IMR-90 (cell line): Measurements from ENCODE around the gene GRAMD2A. TPM values are rescaled to one million over a fixed set of nuclear protein-coding genes. Genes with fewer than 3 reads are reported as not detected.

Experiments used
- ATAC-seq: fragments of 200-7000 bp; cut with Tn5 transposase; 2 replicates; pipeline ENCODE4 v1.9.1; 2020; ENCODE audit warnings: low read depth, mild to moderate bottlenecking, moderate library complexity
- BruUV-seq: library from RNA; stranded (reverse); fragments of 400-500 nt; replicated peaks from 2 replicates; lab custom pipeline; 2021; lab: Mats Ljungman, UMichigan
- CTCF ChIA-PET: fragments of 300-600 bp; formaldehyde crosslinking; extraction: SDS; loops from one replicate; lab custom pipeline; 2021; ENCODE audit warnings: antibody characterized with exemption; lab: Yijun Ruan, JAX
- POLR2A ChIA-PET: fragments of 300-600 bp; sonication (Branson Sonifier 250); formaldehyde crosslinking; loops from one replicate; lab custom pipeline; 2022; ENCODE audit warnings: antibody characterized with exemption; ENCODE audit not compliant: unreplicated experiment; lab: Charles Lee
- DNase-seq: peaks from one replicate; pipeline ENCODE4 v3.0.0; 2013
- H2AFZ ChIP-seq: replicated peaks from 2 replicates; pipeline ENCODE3; 2013; ENCODE audit warnings: low read length, mild to moderate bottlenecking; ENCODE audit not compliant: poor library complexity
- H2AK5ac ChIP-seq: 2 replicates; pipeline ENCODE4 v1.6.1; 2013; ENCODE audit warnings: low read depth, low read length, inconsistent platforms
- H2AK9ac ChIP-seq: replicated peaks from 2 replicates; pipeline ENCODE3; 2013; ENCODE audit warnings: mild to moderate bottlenecking, low read depth, low read length, moderate library complexity; ENCODE audit not compliant: poor library complexity
- H2BK120ac ChIP-seq: 2 replicates; pipeline ENCODE4 v1.6.1; 2013; ENCODE audit warnings: low read depth, low read length, inconsistent platforms
- H2BK15ac ChIP-seq: 3 replicates; pipeline ENCODE4 v1.6.1; 2013; ENCODE audit warnings: low read depth, low read length, inconsistent platforms
- H2BK20ac ChIP-seq: 2 replicates; pipeline ENCODE4 v1.6.1; 2013; ENCODE audit warnings: low read depth, mild to moderate bottlenecking, inconsistent platforms, low read length, moderate library complexity
- H2BK5ac ChIP-seq: 2 replicates; pipeline ENCODE4 v1.6.1; 2013; ENCODE audit warnings: mild to moderate bottlenecking, low read depth, low read length, inconsistent platforms; ENCODE audit not compliant: poor library complexity, severe bottlenecking
- H3K14ac ChIP-seq: replicated peaks from 2 replicates; pipeline ENCODE4 v1.6.1; 2013; ENCODE audit warnings: low read depth, low read length, inconsistent platforms
- H3K18ac ChIP-seq: 2 replicates; pipeline ENCODE4 v1.6.1; 2013; ENCODE audit warnings: low read depth, low read length, control low read depth
- H3K23ac ChIP-seq: 2 replicates; pipeline ENCODE4 v1.6.1; 2013; ENCODE audit warnings: low read depth, low read length, inconsistent platforms
- H3K27ac ChIP-seq: 2 replicates; pipeline ENCODE4 v1.5.1; 2013; ENCODE audit warnings: mild to moderate bottlenecking, control low read depth, low read length; ENCODE audit not compliant: insufficient read depth
- H3K27me3 ChIP-seq: 2 replicates; pipeline ENCODE4 v1.6.1; 2013; ENCODE audit warnings: low read length; ENCODE audit not compliant: control insufficient read depth, insufficient read depth
- H3K36me3 ChIP-seq: 2 replicates; pipeline ENCODE4 v1.6.1; 2013; ENCODE audit warnings: low read length, mixed read lengths; ENCODE audit not compliant: control insufficient read depth, insufficient read depth
- H3K4ac ChIP-seq: 2 replicates; pipeline ENCODE4 v1.6.1; 2013; ENCODE audit warnings: low read depth, low read length, inconsistent platforms
- H3K4me1 ChIP-seq: 2 replicates; pipeline ENCODE4 v1.6.1; 2013; ENCODE audit warnings: low read length, mixed read lengths; ENCODE audit not compliant: control insufficient read depth, insufficient read depth
- H3K4me2 ChIP-seq: 2 replicates; pipeline ENCODE4 v1.6.1; 2013; ENCODE audit warnings: low read depth, mild to moderate bottlenecking, control low read depth, low read length, moderate library complexity
- H3K4me3 ChIP-seq: 2 replicates; pipeline ENCODE4 v1.5.1; 2013; ENCODE audit warnings: low read depth, mild to moderate bottlenecking, control low read depth, low read length, moderate library complexity; ENCODE audit not compliant: insufficient read depth
- H3K56ac ChIP-seq: 2 replicates; pipeline ENCODE4 v1.6.1; 2013; ENCODE audit warnings: low read length, inconsistent platforms; ENCODE audit not compliant: insufficient read depth; ENCODE audit errors: extremely low read depth
- H3K79me1 ChIP-seq, 2 experiments: 2 replicates each; pipeline ENCODE4 v1.6.1; 2013; ENCODE audit warnings: low read length in 2 of 2, inconsistent platforms in 1 of 2, low read depth in 1 of 2
- H3K9ac ChIP-seq: 2 replicates; pipeline ENCODE4 v1.6.1; 2013; ENCODE audit warnings: low read depth, low read length, control low read depth
- H3K9me1 ChIP-seq: 2 replicates; pipeline ENCODE4 v1.6.1; 2013; ENCODE audit warnings: low read length, inconsistent platforms; ENCODE audit not compliant: insufficient read depth
- H3K9me3 ChIP-seq: 2 replicates; pipeline ENCODE4 v1.6.1; 2013; ENCODE audit warnings: low read length; ENCODE audit not compliant: control insufficient read depth, insufficient read depth
- H4K20me1 ChIP-seq: 2 replicates; pipeline ENCODE4 v1.6.1; 2013; ENCODE audit warnings: low read length, inconsistent platforms; ENCODE audit not compliant: insufficient read depth
- H4K5ac ChIP-seq: 2 replicates; pipeline ENCODE4 v1.6.1; 2013; ENCODE audit warnings: mild to moderate bottlenecking, low read depth, low read length, control low read depth
- H4K8ac ChIP-seq, 2 experiments: 2 replicates each; pipeline ENCODE4 v1.6.1; 2013; ENCODE audit warnings: low read depth in 2 of 2, low read length in 2 of 2, control low read depth in 1 of 2, inconsistent platforms in 1 of 2
- H4K91ac ChIP-seq: 2 replicates; pipeline ENCODE4 v1.6.1; 2013; ENCODE audit warnings: low read depth, low read length, inconsistent platforms; ENCODE audit not compliant: insufficient read depth
- BHLHE40 ChIP-seq: fragments of 150-350 bp; IDR thresholded peaks from 2 replicates; pipeline ENCODE4 v1.6.1; 2016; ENCODE audit warnings: mild to moderate bottlenecking, low read depth, low read length
- FOS ChIP-seq: fragments of 150-350 bp; IDR thresholded peaks from 2 replicates; pipeline ENCODE4 v1.6.1; 2016; ENCODE audit warnings: low read depth, low read length
- MAZ ChIP-seq: IDR thresholded peaks from 2 replicates; pipeline ENCODE4 v1.6.1; 2012; ENCODE audit warnings: low read depth, mild to moderate bottlenecking, low read length, improper control_type of control experiment, moderate library complexity, borderline replicate concordance
- MXI1 ChIP-seq: IDR thresholded peaks from 2 replicates; pipeline ENCODE4 v1.6.1; 2012; ENCODE audit warnings: low read depth, mild to moderate bottlenecking, low read length, moderate library complexity, borderline replicate concordance
- NFE2L2 ChIP-seq: fragments of 150-350 bp; IDR thresholded peaks from 2 replicates; pipeline ENCODE4 v1.6.1; 2016; ENCODE audit warnings: low read depth, mild to moderate bottlenecking, low read length
- POLR2A ChIP-seq: IDR thresholded peaks from 2 replicates; pipeline ENCODE4 v1.6.1; 2012; ENCODE audit warnings: mild to moderate bottlenecking, low read depth, low read length
- RAD21 ChIP-seq: IDR thresholded peaks from 2 replicates; pipeline ENCODE4 v1.6.1; 2012; ENCODE audit warnings: low read length, improper control_type of control experiment
- RCOR1 ChIP-seq: IDR thresholded peaks from 2 replicates; pipeline ENCODE4 v1.6.1; 2012; ENCODE audit warnings: mild to moderate bottlenecking, low read length, improper control_type of control experiment; ENCODE audit not compliant: insufficient replicate concordance
- RFX5 ChIP-seq: IDR thresholded peaks from 2 replicates; pipeline ENCODE4 v1.8.0; 2012; ENCODE audit warnings: low read depth, mild to moderate bottlenecking, low read length, moderate library complexity
- SMC3 ChIP-seq: fragments of 150-350 bp; IDR thresholded peaks from 2 replicates; pipeline ENCODE4 v1.6.1; 2016; ENCODE audit warnings: low read depth, mild to moderate bottlenecking, antibody characterized with exemption, low read length, moderate library complexity
- WGBS, 2 experiments: methylation state at CpG; one replicate each; pipeline versions ENCODE4 v1.1.5 to v1.1.7; 2013; ENCODE audit warnings: missing lambda C conversion rate in 2 of 2; ENCODE audit not compliant: insufficient read length in 1 of 2; ENCODE audit errors: extremely low coverage in 2 of 2; 5-methylcytosine and 5-hydroxymethylcytosine counted together
- dilution Hi-C: fragments of 300-500 bp; cut with HindIII; formaldehyde crosslinking; loops from one replicate; pipeline ENCODE4 v1.14.3; 2018; ENCODE audit warnings: low sequenced_read_pairs; ENCODE audit not compliant: unreplicated experiment
- in situ Hi-C: fragments of 300-500 bp; cut with MboI; formaldehyde crosslinking; loops from 3 replicates; pipeline ENCODE4 v1.14.3; 2019; ENCODE audit warnings: low sequenced_read_pairs, inconsistent platforms, mixed read lengths
- intact Hi-C: fragments of 100-400 bp; cut with micrococcal nuclease; formaldehyde crosslinking; loops from 2 replicates; pipeline ENCODE4 v1.10.0; 2022
- polyA plus RNA-seq, 3 experiments: library from polyadenylated mRNA; depleted of rRNA; stranded (reverse); fragments of >200 nt; gene quantifications; 2 replicates each; pipeline ENCODE4 v1.2.3, GENCODE V29; 2012; ENCODE audit warnings: low replicate concordance in 1 of 3
- total RNA-seq: library from RNA; depleted of rRNA; stranded (reverse); fragments of >200 nt; gene quantifications from 2 replicates; pipeline ENCODE4 v1.2.3, GENCODE V29; 2012
- TF ChIP-seq, protein P1 (sequence below): conservative IDR thresholded peaks from 2 replicates; pipeline ENCODE4 v1.5.1; 2012; ENCODE audit warnings: mild to moderate bottlenecking, low read depth, low read length, improper control_type of control experiment

GRAMD2A gene
- total and polyA plus RNA-seq, 2 of the 4 experiments (the other 2 are of a cell fraction): 0.14 to 0.18 TPM

DNA sequence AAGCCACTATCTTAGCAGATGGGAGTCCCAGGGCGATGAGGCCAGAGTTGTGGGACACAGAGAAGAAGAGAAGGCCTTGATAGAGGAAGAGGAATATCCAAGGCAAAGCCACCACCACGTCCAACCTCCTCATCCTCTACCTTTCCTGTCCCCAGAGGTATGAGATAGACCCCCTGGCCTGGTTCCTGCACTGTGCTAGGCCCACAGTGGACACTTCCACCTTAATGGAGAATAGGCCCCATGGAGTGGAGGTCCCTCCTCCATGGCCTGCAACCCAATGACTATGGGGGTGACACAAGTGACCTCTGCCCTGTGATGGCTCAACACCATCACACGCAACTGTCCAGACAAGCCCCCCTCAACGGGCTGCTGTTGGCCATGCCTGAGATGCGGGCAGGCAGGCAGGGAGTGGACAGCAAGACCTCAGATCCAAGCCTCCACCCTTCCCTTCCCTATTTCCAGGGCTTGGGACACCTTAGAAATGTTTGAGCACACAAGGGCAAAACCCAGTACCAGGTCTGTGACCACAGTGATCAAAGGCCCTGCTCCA, 36.8 kb downstream of the GRAMD2A start:
- WGBS, 2 experiments: no CpG with 5 or more reads among the region's 5 CpGs
- in situ Hi-C loops: no loop called here

More for the DNA sequence above, 36.8 kb downstream of the GRAMD2A start:
- H2AK5ac ChIP-seq: no peak overlapping the region
- H4K5ac ChIP-seq: no peak overlapping the region
- intact Hi-C loops (no loop called here), dilution Hi-C loops (no loop called here)
- H4K8ac ChIP-seq: no peak overlapping the region
- no peak overlapping the region for H3K14ac ChIP-seq
- H3K18ac ChIP-seq: no peak overlapping the region
- H4K20me1 ChIP-seq: no peaks in the 10 kb centered on the region
- no TSS peak for BruUV-seq
- ChIA-PET POLR2A (no interaction called here), CTCF (no interaction called here)
- H4K91ac ChIP-seq: no peak overlapping the region
- ATAC-seq: no peak
- H3K9me1 ChIP-seq: no peaks in the 10 kb centered on the region
- no peak overlapping the region for H3K27ac ChIP-seq
- no peak overlapping the region for H2BK5ac ChIP-seq
- no peak overlapping the region for H2BK20ac ChIP-seq
- no peak overlapping the region for H2AFZ ChIP-seq
- H3K23ac ChIP-seq: no peak overlapping the region
- H3K9ac ChIP-seq: no peak overlapping the region
- DNase-seq: no peak
- no peaks in the 10 kb centered on the region for H3K9me3 ChIP-seq
- H3K79me1 ChIP-seq: no peaks in the 10 kb centered on the region
- H3K56ac ChIP-seq: no peak overlapping the region
- H3K27me3 ChIP-seq: peaks cover 25% of the 10 kb centered on the region
- no peak overlapping the region for H2AK9ac ChIP-seq
- H2BK15ac ChIP-seq: no peak overlapping the region
- no peak overlapping the region for H2BK120ac ChIP-seq
- no peak for TF ChIP-seq BHLHE40
- TF ChIP-seq RCOR1: no peak
- TF ChIP-seq NFE2L2: no peak
- TF ChIP-seq, protein P1, sequence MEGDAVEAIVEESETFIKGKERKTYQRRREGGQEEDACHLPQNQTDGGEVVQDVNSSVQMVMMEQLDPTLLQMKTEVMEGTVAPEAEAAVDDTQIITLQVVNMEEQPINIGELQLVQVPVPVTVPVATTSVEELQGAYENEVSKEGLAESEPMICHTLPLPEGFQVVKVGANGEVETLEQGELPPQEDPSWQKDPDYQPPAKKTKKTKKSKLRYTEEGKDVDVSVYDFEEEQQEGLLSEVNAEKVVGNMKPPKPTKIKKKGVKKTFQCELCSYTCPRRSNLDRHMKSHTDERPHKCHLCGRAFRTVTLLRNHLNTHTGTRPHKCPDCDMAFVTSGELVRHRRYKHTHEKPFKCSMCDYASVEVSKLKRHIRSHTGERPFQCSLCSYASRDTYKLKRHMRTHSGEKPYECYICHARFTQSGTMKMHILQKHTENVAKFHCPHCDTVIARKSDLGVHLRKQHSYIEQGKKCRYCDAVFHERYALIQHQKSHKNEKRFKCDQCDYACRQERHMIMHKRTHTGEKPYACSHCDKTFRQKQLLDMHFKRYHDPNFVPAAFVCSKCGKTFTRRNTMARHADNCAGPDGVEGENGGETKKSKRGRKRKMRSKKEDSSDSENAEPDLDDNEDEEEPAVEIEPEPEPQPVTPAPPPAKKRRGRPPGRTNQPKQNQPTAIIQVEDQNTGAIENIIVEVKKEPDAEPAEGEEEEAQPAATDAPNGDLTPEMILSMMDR: no peak
- no peak for TF ChIP-seq FOS
- no peak for TF ChIP-seq MAZ
- no peak for TF ChIP-seq SMC3
- no peak for TF ChIP-seq POLR2A
- TF ChIP-seq RAD21: no peak
- no peak for TF ChIP-seq MXI1
- no peak for TF ChIP-seq RFX5
- H3K4me1 ChIP-seq: no peaks in the 10 kb centered on the region
- no peak overlapping the region for H3K4me2 ChIP-seq
- H3K4me3 ChIP-seq: no peak overlapping the region
- no peak overlapping the region for H3K4ac ChIP-seq
- H3K36me3 ChIP-seq: no peaks in the 10 kb centered on the region
